GM19455 (cell line): ENCODE results near the gene MRPL37.
"Not testable (repeated sequence)": the region's sequence is repeated elsewhere in the genome, so short reads cannot be mapped to it uniquely, and the experiment has no call there.

Experiments
- ATAC-seq: cut with Tn5 transposase; IDR thresholded peaks from one replicate; pipeline ENCODE4 v1.9.1; 2021; ENCODE audit not compliant: unreplicated experiment

MRPL37 gene

GRCh38 chr1:54219688-54220003 lies 19.7 kb downstream of the MRPL37 start:
- no peak for ATAC-seq

- ATAC-seq: no peak
These were observed 20.2 kb downstream of the MRPL37 start for GRCh38 chr1:54220004-54220811.

- ATAC-seq: no peak
These were observed 21.3 kb downstream of the MRPL37 start for GRCh38 chr1:54221113-54221834.

- ATAC-seq: no peak
These were observed 22.0 kb downstream of the MRPL37 start for GRCh38 chr1:54221867-54222484.

GRCh38 chr1:54222711-54223110 lies 22.7 kb downstream of the MRPL37 start:
- ATAC-seq: no peak

GRCh38 chr1:54223441-54224202 lies 23.7 kb downstream of the MRPL37 start:
- no peak for ATAC-seq

- ATAC-seq: no peak
These were observed 24.3 kb downstream of the MRPL37 start for GRCh38 chr1:54224233-54224632.

- no peak for ATAC-seq
These were observed 25.4 kb downstream of the MRPL37 start for GRCh38 chr1:54225378-54225777.

GRCh38 chr1:54225986-54226559 lies 26.1 kb downstream of the MRPL37 start:
- no peak for ATAC-seq

GRCh38 chr1:54227091-54227602 lies 27.2 kb downstream of the MRPL37 start:
- ATAC-seq: no peak

- no peak for ATAC-seq
These were observed 27.9 kb downstream of the MRPL37 start for GRCh38 chr1:54227891-54228310.

- no peak for ATAC-seq
These were observed 28.7 kb downstream of the MRPL37 start for GRCh38 chr1:54228638-54229079.

- no peak for ATAC-seq
These were observed 29.4 kb downstream of the MRPL37 start for GRCh38 chr1:54229281-54229891.

GRCh38 chr1:54230507-54231339 lies 30.8 kb downstream of the MRPL37 start:
- ATAC-seq: no peak

GRCh38 chr1:54233196-54233595 lies 33.2 kb downstream of the MRPL37 start:
- not testable (repeated sequence) for ATAC-seq

- no peak for ATAC-seq
These were observed 34.3 kb downstream of the MRPL37 start for GRCh38 chr1:54234284-54234683.

GRCh38 chr1:54237586-54237985 lies 37.6 kb downstream of the MRPL37 start:
- ATAC-seq: no peak

- ATAC-seq: no peak
These were observed 38.5 kb downstream of the MRPL37 start for GRCh38 chr1:54238353-54239034.

GRCh38 chr1:54239035-54239383 lies 39.0 kb downstream of the MRPL37 start:
- ATAC-seq: no peak
